ENCODE measurements around the gene COA8.

GRCh38 chr14:103623308-103623707 is 60.5 kb downstream of the COA8 start:
- TF ChIP-seq CTCF (IDR thresholded peaks at IDR 0.05; ENCODE audit: extremely low read depth in 1 of 2, insufficient read depth in 1 of 2, low read depth in 1 of 2, low read length in 2 of 2) = no peak
- TF ChIP-seq POLR2AphosphoS5 (IDR thresholded peaks at IDR 0.05; ENCODE audit: insufficient read depth, low read depth, low read length) = no peak
- no peak for TF ChIP-seq POLR2A (IDR thresholded peaks at IDR 0.05; ENCODE audit: low read depth, low read length)
- no peak for TF ChIP-seq MYC (IDR thresholded peaks at IDR 0.05; ENCODE audit: low read depth, low read length)
- TF ChIP-seq FOS (IDR thresholded peaks at IDR 0.05; ENCODE audit: borderline replicate concordance, insufficient read depth, low read length) = no peak
- TF ChIP-seq EZH2 (IDR thresholded peaks at IDR 0.05; ENCODE audit: borderline replicate concordance, low read depth, low read length, severe bottlenecking) = no peak
